Measurements from ENCODE around the gene MTG1.
"Not testable (repeated sequence)": the region's sequence is repeated elsewhere in the genome, so short reads cannot be mapped to it uniquely, and the experiment has no call there.

Gene MTG1

GRCh38 chr10:133359554-133359971, 34.4 kb upstream of the MTG1 start:
- no peak for DNase-seq (ENCODE audit: low spot score)

DNA sequence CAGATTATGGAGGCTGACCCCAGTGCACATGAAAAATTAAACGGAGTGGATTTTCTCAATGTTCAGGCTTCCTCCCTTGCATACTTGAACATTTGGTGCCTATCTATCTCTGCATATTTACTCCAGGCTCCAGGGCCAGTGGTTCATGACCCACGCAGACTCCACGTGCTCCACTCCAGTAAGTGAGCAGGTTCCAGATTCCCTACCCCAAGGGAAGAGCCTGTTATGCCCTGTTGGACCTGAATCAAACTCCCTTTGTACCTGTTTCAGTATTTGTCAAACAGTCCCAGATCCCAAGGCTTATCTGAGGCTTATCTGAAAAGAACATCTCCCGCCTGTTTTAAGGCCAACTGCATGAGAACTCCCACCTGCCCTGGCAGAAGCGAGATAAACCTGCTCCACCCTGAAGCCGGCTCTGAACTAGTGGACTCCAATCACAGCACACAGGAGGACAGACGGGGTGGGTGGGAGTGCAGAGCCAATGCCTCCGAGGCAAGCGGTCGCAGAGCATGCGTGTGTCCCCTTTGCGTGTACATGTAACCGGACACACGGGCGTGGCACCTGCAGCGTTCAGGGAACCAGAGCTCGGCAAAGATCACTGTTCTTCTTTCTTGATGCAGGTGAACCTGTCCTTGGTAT, 33.9 kb upstream of the MTG1 start:
- DNase-seq (ENCODE audit: low spot score): no peak

- no peak for DNase-seq (ENCODE audit: low spot score)
Observed at GRCh38 chr10:133361227-133361626, 32.7 kb upstream of the MTG1 start.

DNA sequence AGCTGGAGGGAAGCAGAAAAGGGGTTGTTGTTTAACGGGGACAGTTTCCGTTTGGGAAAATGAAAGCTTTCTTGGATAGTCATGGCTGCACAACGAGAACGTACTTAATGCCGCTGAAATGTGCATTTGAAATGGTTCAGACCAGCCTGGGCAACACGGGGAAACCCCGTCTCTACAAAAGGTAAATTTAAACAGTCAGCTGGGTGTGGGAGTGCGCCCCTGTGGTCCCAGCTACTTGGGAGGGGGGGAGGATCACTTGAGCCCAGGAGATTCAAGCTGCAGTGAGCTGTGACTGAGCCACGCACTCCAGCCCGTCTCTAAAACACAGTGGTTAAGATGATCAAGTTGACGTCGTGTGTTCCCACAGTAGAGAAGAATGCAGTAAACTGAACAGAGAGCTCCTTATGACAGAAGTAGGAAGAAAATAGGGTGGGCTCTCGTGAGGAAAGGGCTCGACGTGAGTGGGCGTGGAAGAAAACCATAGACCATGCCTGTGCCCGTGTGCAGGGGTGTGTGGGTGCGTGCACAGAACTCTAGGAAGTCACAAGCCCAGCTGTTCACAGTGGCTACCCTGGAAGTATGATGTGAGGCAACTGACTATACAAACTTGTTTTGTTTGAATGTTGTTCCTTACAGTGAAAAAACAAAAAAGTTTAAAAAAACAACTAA, 32.0 kb upstream of the MTG1 start:
- DNase-seq (ENCODE audit: low spot score): no peak

DNA sequence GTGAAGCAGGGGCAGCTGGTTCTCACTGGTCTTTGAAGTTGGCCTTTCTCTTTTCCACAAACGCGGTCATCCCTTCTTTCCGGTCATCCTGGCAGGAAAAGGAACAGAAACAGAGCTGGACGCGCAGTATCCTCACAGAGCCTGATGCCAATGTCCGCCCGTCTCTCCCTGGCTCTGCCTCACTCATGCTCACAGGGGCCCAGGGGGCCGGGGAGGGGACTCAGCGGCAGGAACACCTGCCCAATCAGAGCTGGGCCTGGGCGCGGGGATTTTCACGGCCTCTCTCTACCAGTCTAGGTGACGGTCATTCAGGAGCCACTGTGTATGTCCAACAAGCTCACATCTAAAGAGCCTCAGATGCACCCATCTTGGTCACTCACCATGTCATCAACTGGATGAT, 31.1 kb upstream of the MTG1 start:
- DNase-seq (ENCODE audit: low spot score): no peak

GRCh38 chr10:133364645-133365431, 29.1 kb upstream of the MTG1 start:
- no peak for DNase-seq (ENCODE audit: low spot score)

GRCh38 chr10:133365461-133366129, 28.4 kb upstream of the MTG1 start:
- DNase-seq (ENCODE audit: low spot score): no peak

- no peak for DNase-seq (ENCODE audit: low spot score)
Observed at GRCh38 chr10:133366130-133366478, 27.9 kb upstream of the MTG1 start.

- no peak for DNase-seq (ENCODE audit: low spot score)
Observed at GRCh38 chr10:133366751-133367150, 27.2 kb upstream of the MTG1 start.

- not testable (repeated sequence) for DNase-seq (ENCODE audit: low spot score)
Observed at GRCh38 chr10:133367461-133367860, 26.5 kb upstream of the MTG1 start.

GRCh38 chr10:133368153-133368552, 25.8 kb upstream of the MTG1 start:
- DNase-seq (ENCODE audit: low spot score): no peak

GRCh38 chr10:133370030-133370786, 23.7 kb upstream of the MTG1 start:
- DNase-seq (ENCODE audit: low spot score): no peak

- DNase-seq (ENCODE audit: low spot score): no peak
Observed at GRCh38 chr10:133372507-133372906, 21.4 kb upstream of the MTG1 start.

DNA sequence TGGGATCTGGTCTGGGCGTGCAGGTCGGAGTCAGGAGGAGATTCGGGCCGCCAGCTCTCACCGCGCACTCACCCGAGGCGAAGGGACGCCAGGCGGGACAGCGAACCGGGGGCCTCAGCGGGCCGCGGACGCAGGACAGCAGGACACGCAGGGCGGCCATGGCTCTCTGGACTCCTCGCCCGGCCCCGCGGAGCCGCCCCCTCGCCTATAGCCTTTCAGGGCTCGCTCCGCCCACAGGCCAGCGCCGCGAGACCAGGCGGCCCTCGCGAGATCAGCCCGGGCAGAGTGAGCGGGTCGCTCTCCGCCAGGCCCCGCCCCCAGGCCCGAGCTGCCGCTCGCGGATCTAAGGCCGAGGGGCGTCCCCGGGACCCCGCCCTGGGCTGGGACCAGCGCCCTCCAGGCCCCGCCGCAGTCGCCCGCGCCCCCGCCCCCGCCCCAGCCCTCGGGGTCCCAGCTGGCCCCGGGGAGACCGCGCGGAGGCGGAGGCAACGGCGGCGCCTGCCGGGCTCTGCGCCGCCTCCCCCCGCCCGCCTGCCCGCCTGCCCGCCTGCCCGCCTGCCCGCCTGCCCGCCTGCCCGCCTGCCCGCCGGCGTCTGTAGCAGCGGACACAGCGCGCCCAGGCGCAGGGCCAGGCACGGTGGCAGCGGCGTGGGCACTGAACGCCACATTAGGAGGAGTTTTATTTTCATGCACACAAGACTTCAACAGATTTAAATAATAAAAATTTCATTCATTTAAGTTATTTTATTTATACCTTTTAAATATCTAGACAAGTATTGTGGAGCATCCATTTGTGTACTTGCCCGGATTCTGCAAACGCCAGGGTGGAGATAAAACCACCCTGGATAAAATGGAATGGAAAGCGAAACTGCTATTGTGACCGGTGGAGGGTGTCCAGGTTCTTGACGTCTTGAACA, 20.5 kb upstream of the MTG1 start, which contains the start of gene ECHS1:
TSS of gene ECHS1 (minus strand) at position 181 of the 917 bp plus-strand sequence. CDS start at position 160, 21 bp downstream.
- peak; percentile 95 for DNase-seq (ENCODE audit: low spot score)

GRCh38 chr10:133375357-133376115, 18.4 kb upstream of the MTG1 start:
- no peak for DNase-seq (ENCODE audit: low spot score)

DNA sequence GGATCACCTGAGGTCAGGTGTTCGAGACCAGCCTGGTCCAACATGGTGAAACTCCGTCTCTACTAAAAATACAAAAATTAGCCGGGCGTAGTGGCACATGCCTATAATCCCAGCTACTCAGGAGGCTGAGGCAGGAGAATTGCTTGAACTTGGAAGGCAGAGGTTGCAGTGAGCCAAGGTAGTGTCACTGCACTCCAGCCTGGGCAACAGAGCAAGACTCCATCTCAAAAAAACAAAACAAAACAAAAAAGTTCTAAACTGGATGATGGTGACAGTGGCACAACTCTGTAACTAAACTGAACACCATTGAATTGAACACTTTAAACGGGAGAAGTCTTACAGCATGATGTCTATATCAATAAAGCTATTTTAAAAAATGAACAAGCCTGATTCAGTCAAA, 17.8 kb upstream of the MTG1 start:
- DNase-seq (ENCODE audit: low spot score): not testable (repeated sequence)

GRCh38 chr10:133377025-133377817, 16.7 kb upstream of the MTG1 start:
- DNase-seq (ENCODE audit: low spot score): no peak

DNA sequence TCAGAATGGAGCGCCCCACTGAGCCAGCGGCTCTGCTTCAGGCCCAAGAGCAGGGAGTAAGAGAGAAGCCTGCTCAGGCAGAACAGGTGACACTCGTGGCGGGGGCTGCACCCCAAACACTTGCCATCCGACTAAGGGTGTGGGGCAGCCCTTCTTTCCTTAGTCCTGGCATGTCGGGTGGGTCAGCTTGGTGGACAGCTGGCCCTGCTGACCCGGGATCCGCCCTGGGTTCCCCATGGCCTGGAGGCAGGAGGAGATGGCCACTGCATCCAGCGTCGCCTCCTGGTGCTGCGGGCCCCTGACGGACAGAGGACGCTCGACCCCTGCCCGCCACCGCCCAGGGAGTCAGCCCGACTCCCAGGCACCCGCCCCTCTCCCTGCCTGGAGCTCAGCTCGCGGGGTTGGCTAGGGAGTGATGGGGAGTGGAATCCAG, 16.1 kb upstream of the MTG1 start:
- DNase-seq (ENCODE audit: low spot score): no peak
